ENCODE data around the gene FAM170A.

DNA sequence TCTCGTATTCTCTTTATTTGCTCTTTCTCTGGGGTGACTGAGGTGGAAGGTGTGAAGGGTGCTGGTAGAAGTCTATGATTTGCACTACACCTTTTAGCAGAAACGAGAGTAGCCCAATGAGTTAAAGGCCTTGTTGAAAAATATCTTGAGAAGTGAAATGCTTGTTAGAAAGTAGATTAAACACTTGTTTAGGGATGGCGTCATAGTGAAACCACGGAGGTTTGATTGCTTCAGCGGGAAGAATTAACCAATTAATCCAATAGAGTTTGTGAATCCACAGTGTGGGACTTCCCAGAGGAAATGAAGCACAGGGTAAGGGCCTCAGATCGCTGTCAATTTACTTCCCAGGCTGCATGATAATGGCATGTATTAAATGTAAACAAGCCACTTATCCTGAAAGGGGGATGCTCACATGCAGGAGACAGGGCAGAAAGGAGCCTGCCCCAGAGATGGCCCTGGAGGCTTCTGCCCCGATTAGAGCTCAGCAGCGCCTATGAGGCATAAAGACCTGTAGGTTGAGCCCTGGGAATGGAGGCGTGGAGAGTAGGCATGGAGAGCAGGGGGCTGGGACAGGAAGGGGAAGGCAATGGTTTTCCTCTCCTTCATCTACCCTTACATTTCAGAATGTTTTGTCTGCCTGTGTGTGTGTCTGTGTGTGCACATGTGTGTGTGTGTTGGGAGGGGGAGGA lies 1.5 kb downstream of the FAM170A start:
- TF ChIP-seq, protein P1, sequence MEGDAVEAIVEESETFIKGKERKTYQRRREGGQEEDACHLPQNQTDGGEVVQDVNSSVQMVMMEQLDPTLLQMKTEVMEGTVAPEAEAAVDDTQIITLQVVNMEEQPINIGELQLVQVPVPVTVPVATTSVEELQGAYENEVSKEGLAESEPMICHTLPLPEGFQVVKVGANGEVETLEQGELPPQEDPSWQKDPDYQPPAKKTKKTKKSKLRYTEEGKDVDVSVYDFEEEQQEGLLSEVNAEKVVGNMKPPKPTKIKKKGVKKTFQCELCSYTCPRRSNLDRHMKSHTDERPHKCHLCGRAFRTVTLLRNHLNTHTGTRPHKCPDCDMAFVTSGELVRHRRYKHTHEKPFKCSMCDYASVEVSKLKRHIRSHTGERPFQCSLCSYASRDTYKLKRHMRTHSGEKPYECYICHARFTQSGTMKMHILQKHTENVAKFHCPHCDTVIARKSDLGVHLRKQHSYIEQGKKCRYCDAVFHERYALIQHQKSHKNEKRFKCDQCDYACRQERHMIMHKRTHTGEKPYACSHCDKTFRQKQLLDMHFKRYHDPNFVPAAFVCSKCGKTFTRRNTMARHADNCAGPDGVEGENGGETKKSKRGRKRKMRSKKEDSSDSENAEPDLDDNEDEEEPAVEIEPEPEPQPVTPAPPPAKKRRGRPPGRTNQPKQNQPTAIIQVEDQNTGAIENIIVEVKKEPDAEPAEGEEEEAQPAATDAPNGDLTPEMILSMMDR (IDR thresholded peaks at IDR 0.05) = no peak
- no peak for TF ChIP-seq POLR2A (IDR thresholded peaks at IDR 0.05)
